Omental fat pad (tissue), 4 donors: ENCODE data around the gene MUS81. TPM values are rescaled to one million over a fixed set of nuclear protein-coding genes. Genes with fewer than 3 reads are reported as not detected.
A peak's percentile ranks its signal among the peaks of the same experiment; 100 is the strongest.

ENCODE experiments used
- ATAC-seq: fragments of 150-250 bp; one replicate; pipeline ENCODE4 v1.9.1; 2016; ENCODE audit warnings: mild to moderate bottlenecking, moderate library complexity; ENCODE audit not compliant: low FRiP score
- DNase-seq: peaks from one replicate; pipeline ENCODE4 v3.0.0-alpha.2; 2019; ENCODE audit warnings: low spot score
- CTCF ChIP-seq, 3 donors: fragments of 450-650 bp; IDR thresholded peaks; one replicate each; pipeline ENCODE4 v1.5.1; 2016 to 2017; ENCODE audit warnings: antibody characterized with exemption in 3 of 3, mild to moderate bottlenecking in 3 of 3, moderate library complexity in 2 of 3
- total RNA-seq, 4 donors: library from RNA; depleted of rRNA; stranded (reverse); fragments of >200 nt; gene quantifications; one replicate each; pipeline ENCODE4 v1.1.0, GENCODE V29; 2016

The MUS81 gene
- total RNA-seq, 4 donors from 2014 or later, result 25.9 to 60.8 (median 28.8) TPM

GRCh38 chr11:65885808-65886536 lies 25.7 kb downstream of the MUS81 start:
- DNase-seq (no peak), ATAC-seq (no peak)
- TF ChIP-seq CTCF (IDR thresholded peaks at IDR 0.05), result no peak

GRCh38 chr11:65886826-65887722 lies 26.8 kb downstream of the MUS81 start:
- no peak for TF ChIP-seq CTCF (IDR thresholded peaks at IDR 0.05)
- ATAC-seq (no peak), DNase-seq (no peak)

GRCh38 chr11:65887723-65888162 lies 27.5 kb downstream of the MUS81 start:
- peak; percentile 0 for ATAC-seq
- no peak for TF ChIP-seq CTCF (IDR thresholded peaks at IDR 0.05)
- DNase-seq, result no peak

GRCh38 chr11:65888163-65888814 lies 28.1 kb downstream of the MUS81 start, which contains the start of gene FIBP:
Gene FIBP (minus strand): TSS chr11:65888471. CDS start chr11:65888418, 53 bp downstream.
- TF ChIP-seq CTCF (IDR thresholded peaks at IDR 0.05), result peak in 2 of 3 donors; percentile 68 to 85

GRCh38 chr11:65890324-65891218 lies 30.3 kb downstream of the MUS81 start, which contains the start of gene CCDC85B:
Gene CCDC85B (plus strand): TSS chr11:65890673. CDS start chr11:65890784, 111 bp downstream.
- peak; percentile 68 for ATAC-seq
- peak; percentile 95 for DNase-seq
- no peak for TF ChIP-seq CTCF (IDR thresholded peaks at IDR 0.05)

More at GRCh38 chr11:65888163-65888814, 28.1 kb downstream of the MUS81 start, which contains the start of gene FIBP:
- peak; percentile 75 for ATAC-seq
- DNase-seq, result peak; percentile 91
